ENCODE results near the gene GALNT2. TPM values are rescaled to one million over a fixed set of nuclear protein-coding genes. Genes with fewer than 3 reads are reported as not detected.

Gene GALNT2
- total RNA-seq, 1 donor from 2014 or later: 41.3 TPM

DNA sequence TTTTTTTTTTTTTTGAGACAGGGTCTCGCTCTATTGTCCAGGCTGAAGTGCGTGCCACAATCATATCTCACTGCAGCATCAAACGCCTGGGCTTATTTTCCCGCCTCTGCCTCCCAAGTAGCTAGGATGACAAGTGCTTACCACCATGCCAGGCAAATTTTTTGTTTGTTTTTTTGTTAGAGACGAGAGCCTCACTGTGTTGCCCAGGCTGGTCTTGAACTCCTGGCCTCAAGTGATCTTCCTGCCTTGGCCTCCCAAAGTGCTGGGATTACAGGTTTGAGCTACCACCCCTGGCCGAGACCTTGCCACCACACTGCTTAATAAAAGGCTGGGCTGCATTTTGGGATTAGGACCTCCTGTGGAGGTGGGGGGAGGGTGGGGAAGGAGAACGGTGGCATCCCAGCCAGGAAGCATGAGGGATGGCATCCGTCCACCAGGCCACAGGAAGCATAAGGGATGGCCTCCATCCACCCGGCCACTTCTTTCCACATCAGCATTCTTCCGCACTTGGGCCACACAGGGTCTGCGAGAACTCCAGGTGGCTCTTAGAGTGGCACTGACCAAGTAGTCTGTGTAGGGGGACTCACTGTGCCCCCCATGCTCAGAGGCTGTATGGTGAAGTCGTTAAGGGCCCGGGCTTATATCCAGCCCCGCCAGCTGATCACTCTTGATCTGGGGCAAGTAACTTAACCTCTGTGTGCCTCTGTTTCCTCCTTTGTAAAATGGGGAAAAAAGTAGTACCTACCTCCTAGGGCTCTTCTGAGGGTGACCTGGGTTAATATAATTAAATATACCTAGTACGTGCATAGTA lies 75.0 kb downstream of the GALNT2 start:
- intact Hi-C loops (cut with micrococcal nuclease): no loop called here

DNA sequence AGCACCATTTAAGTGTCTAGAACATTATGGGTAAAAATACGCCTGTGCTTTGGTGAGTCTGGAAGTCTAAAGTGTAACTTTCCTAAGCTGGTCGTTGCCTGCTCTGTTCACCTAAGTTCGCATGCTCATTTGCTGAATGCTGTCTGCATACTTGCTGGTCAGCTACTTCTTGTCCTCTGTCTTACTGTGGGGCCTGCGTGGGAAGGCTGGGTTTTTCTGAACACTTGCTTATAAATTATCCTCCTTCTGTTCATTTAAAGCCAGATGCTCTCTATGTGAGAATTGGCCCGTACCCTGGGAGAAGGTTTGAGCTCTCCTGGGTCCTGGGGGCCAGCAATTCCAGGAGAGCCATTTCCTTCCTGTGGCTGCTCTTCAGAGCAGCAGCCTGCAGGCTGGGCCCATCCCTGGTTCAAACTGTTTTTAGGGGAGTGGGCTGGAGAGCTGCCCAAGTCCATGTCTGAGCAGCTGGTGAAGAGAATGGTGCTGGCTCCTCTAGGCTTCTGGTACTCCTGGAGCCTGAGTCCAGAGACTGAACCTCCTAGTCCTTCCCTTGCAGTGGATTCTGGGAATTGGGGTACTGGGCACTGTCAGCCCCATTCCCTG lies 75.7 kb downstream of the GALNT2 start:
- intact Hi-C loops (cut with micrococcal nuclease): no loop called here

DNA sequence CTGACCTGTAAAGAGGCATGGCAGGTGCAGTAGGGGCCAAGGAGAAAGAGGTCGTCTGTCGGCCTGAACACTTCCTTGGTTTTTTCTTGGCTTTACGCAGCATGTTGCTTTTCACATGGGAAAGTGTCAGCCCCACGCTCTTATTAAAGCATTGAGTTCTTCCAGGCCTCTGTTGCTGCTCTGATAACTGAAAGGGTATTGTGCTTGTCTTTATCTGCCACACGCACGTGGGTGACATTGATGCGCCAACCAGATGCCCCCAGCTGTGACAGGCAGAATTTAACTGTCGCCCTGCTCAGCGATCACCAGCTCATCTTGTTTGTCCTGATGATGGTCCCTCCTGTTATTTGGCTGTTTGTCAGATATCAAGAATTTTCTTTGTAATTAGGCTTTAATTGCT lies 76.5 kb downstream of the GALNT2 start:
- intact Hi-C loops (cut with micrococcal nuclease): no loop called here

DNA sequence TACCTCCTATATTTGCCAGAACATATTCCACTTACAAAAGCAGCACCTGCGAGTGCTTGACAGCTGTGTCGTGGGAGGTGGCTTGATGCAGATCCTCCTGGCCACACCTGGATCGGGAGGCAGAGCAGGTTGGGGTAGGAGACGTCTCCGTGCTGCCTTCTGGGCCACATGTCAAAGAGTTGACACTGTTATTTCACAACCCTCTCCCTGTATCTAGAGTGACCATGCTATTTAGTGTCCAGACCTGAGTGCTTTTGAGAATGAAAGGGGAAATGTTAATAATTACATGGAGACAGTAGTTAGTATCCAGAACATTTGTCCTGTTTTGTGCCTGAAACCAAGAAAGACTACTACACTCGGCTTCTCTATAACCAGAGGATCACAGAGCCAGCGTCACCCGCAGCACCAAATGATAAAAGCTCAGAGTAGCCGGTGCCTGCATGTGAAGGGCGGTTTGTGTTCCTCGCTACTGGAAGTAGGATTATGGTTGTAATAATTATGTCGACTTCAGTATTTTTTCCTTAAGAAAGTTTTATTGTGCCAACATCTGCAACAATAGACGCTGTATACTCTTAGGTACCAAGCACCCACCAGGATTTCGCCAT lies 77.1 kb downstream of the GALNT2 start:
- intact Hi-C loops (cut with micrococcal nuclease): no loop called here

DNA sequence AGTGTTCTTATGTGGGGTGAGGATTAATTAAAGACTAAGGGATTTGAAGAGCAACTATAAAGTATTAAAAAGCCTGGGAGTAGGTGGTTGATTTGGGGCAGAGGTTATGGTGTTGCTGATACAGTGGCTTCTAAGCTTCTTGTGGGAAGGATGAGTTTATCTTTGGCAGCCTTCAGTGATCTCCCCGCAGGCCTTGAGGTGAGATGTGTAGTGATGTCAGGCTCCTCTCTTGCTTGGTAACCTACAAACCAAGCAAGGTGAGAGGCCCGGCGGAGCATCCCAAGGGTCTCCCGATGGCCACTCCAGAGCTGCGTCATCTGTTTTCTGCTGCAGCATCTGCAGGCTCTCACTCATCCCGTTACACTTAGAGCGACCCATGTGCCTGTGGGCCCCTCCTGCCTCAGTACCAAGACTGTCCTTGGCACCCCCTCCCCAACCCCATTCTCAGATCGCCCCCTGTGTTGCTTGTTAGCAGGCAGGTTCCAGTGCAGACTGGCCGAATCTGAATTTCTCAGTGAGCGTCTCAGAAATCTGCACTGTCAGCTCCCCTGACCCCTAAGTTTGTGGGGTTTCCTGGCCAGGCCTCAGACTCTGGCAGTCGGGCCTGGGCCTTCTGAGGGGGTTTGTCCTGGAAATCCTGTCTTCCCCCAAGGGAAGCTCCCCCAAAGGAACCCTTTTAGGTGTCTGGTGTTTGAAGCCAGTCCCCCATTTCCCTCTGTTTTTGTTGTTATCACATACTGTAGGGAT lies 77.9 kb downstream of the GALNT2 start:
- intact Hi-C loops (cut with micrococcal nuclease): no loop called here

DNA sequence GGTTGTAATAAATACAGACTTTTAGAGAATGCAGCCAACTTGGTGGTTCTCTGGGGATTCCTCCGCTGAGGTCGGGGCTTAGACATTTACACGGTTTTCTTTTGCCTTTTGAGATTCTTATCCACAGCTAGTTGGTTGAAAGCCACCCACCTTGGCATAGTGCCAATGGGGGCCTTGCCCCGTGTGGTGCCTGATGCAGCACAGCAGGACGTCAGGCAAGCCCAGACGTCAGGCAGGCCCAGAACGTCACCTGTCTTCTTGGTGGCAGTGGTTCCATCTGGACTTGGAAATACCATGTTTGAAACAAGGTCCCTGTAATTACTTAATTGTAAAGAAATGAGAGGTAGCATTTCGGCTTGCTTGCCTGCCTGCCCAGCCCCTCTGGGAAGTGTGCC lies 78.5 kb downstream of the GALNT2 start:
- intact Hi-C loops (cut with micrococcal nuclease): no loop called here

DNA sequence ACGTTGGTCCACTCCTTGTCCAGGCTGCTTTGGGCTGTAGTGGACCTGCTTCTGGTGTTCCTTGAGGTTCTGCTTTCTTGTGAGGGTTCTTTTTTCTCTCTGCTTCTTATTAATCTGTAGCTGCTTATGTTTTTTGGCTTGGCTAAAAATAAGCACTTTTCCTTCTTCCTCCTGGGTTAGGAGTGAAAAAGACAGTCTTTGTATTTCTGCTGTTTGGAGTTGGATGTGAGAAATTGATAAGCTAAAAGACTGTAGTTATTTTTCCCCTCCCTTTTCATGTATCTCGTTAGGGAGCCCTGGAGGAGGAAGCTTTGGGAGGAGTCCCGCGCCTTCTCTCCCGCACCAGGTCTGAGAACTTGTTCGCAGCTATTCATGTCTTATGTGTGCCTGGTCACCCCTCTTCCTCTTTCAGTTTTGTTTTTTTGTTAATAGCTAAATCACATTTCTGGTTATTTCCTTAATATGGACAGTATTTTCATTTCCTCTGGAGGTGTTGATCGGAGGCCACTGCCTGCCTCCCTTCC lies 79.0 kb downstream of the GALNT2 start:
- intact Hi-C loops (cut with micrococcal nuclease): no loop called here

DNA sequence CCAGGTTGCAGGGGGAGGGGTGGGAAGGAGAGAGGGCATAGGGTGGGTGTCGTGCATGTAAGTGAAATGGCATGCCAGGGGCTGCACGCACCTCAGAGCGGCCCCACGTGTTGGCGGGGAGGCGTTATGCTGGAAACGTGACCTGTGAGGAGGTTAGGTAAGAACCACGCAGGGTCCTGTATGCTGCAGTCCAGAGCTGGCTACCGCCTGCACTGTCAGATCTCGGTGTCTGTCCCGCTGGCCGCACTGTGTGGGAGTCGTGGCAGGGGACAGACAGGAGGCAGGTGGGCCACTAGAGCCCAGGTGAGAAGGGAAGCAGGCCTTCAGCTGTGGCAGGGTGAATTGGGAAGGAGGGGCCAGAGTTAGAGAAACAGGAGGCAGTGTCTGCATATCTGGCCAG lies 79.7 kb downstream of the GALNT2 start:
- intact Hi-C loops (cut with micrococcal nuclease): no loop called here

DNA sequence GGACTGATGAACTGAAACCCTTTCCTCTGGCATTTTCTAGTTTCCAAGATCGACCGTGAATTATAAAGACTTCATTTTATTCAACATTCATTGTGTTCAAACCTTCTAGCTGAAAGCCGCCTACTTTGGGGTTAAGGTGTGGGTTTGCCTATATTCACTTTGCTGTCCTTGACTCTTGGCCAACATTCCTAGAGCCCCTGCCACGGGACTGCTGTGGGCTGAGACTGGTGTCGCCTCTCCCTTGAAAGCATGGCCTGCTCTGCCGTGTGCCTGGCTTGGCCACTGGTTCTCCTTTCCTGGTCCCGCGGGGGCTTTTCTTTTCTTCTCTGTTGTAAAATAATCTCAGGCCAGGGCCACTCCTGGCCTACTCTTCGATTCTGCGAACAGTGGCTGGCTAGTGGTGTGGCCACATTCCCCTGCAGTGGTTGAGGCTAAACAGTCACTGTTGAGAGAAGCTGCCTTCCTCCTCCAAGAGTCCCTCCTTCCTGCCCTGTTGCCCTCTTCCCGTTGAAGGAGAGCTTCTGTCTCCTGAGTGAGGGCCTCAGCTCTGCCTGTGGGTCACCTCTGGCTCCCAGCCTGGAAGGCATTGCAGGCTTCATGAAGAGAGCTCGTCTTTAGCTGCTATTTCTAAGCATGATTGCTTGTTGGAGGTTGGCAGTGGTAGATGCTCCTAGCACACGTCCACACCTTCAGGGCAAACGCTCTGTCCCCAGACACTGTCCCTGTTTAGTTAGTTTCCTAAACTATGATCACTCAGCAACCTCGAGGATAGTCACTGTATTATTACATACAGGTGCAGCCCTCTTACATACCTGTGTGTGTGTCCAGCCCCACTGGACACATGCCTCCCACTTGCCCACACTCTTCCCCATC lies 80.5 kb downstream of the GALNT2 start:
- intact Hi-C loops (cut with micrococcal nuclease): no loop called here

DNA sequence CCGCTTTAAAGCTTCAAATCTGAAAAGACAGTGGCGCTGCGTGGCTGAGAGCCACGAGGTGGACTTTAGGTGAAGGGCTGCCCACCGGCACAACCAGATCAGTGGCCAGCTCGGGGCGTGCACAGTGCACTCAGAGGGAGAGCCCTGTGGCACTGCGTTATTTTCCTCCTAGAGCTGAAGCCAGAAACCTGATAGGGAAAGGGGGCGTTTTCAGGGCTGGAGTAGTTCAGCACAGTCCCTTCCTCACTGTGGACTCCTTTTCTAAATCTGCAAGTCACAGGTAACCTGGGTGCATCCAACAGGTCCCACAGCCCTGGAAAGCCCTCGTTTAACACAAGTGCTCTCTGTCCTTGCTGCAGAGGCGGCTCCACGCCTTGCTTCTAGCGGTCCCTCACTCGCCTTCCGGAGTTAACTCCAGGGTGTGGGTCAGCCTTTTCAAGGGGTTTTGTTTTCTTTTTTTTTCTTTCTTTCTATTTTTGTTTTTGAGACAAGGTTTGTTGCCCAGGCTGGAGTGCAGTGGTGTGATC lies 81.2 kb downstream of the GALNT2 start:
- intact Hi-C loops (cut with micrococcal nuclease): no loop called here

DNA sequence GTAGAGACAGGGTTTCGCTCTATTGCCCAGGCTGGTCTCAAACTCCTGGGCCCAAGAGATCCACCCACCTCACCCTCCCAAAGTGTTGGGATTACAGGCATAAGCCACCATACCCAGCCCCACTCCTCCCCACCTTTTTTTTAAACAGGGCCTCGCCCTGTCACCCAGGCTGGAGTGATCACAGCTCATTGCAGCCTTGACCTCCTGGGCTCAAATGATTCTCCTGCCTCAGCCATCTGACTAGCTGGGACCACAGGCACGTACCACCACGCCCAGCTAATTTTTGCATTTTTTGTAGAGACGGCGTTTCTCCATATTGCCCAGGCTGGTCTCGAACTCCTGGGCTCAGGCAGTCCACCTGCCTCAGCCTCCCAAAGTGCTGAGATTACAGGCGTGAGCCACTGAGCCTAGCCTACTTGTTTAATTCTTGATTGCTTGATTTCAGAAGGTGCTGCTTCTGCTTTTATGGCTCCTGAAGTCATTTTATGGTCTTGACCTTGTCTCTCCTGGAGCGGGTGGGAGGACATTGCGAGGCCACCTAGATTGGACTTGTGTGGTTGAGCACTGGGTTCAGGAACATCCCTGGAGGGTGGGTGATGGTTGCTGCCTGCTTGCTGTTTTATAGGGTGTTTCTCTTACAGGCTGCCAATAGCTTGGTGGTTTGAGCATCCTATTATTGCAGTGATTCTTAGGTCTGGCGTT lies 81.9 kb downstream of the GALNT2 start:
- intact Hi-C loops (cut with micrococcal nuclease): no loop called here

DNA sequence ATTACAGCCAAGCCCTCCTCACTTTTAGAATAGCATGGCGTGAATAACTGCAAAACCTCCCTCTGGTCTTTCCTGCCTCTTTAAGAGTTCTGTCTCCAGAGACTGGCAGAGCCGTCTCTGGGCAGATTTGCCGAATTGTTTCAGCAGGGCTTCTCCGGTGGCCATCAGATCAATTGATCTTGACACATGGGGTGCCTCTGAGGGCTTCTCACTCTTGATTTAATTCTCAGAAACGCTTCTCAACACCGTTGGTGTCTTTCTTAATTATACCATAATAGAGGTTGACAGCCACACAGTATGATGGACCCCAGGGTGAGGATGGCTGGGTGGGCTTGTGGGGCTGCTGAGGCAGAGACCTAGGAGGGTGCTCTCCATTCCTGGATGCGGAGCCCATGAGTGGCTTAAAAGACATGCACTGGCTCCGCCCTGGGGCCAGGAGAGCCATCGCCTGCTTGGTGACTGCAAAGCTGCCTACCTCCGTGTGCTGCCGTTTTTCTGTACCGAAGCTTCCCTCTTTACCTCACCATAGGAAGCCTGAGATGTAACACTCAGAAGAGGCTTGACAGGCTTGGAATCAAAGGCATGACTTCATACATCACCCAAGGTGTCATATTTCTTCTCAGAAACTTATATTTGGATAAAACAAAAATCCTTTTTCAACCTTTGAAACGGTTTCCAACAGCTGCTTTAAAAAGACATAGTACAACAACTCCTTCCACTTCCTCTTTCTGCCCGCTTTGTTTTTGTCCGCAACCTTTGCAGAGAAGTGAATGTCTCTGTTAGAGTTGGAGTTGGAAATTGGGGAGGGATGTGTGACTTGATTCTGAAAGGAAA lies 82.9 kb downstream of the GALNT2 start:
- intact Hi-C loops (cut with micrococcal nuclease): no loop called here

DNA sequence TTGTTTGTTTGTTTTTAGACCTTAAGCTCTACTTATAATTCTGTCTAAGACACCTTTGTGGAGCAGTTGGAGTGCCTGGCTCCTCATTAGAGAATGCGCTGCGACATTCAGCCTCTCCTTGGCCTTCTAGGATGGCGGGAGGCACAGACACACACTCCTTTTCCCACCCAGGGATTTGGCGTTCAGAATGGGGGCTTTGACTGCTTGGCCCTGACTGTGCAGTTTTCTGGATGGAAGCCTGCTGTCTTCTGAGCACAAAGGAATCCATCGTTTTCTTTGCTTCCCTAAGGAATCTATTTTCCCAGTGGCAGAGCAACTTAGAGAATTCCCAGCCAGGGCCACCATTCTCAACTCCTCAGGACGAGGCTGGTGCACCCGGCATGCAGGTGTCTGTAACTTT lies 83.6 kb downstream of the GALNT2 start:
- intact Hi-C loops (cut with micrococcal nuclease): no loop called here

DNA sequence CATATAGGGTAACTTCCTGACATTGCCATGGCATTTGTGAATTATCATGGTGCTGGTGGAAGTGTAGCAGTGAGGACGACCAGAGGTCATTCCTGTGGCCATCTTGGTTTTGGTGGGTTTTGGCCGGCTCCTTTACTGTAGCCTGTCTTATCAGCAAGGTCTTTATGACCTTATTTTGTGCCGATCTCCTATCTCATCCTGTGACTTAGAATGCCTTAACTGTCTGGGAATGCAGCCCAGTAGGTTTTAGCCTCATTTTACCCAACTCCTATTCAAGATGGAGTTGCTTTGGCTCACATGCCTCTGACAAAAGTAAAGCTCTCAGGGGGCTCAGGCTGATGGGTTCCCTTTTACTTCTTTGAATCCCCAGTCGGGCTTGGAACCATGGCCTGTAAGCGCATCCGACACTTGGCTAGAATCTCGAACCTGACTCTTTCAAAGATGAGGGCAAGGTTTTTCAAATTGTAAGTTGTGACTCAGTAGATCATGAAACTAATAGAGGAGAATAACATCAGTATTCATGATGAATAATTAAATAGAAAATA lies 85.0 kb downstream of the GALNT2 start:
- intact Hi-C loops (cut with micrococcal nuclease): no loop called here

DNA sequence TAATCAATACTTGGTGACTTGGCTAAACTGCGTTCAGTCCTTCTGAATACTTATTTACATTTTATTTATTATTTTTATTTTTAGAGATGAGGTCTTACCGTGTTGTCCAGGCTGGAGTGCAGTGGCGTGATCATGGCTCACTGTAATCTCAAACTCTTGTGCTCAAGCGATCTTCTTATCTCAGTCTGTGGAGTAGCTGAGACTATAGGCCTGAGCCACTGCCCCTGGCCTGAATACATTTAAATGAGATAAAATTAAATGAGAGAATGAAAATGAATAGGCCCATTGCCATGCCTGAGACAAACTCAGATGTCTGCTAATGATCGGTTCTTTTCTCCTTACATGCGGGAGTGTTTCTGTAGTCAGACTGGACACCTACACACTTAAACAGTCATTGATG lies 86.0 kb downstream of the GALNT2 start:
- intact Hi-C loops (cut with micrococcal nuclease): no loop called here

DNA sequence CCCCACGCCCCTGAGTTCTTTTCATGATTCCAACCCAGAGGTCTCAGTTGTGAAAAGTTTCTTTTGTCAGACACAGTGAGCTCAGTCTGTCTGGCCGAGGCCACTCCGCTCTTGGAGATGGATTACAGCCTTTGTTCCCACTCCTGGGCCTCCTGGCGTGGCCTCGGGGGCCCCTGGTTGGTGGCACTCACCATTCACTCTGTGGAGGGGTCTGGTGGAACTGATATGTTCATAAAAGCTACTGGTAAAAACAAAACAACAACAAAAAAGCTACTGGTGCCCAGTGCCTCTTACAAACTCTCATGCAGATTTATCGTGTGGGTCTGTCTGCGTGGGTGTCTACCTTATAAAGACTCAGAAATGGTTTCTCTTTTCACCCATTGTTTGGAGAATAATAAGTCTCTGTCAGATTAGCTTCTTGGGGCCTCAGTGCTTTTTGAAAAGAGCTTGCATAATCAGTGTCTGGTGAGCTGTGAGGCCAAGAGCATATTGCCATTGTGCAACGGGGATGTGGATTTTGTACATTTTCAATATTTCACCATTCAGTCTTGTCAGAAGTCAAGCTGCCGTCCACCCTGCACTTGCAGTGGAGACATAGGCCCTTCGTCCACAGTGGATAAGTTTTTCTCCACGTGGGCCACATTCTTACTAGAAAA lies 86.7 kb downstream of the GALNT2 start:
- intact Hi-C loops (cut with micrococcal nuclease): no loop called here

DNA sequence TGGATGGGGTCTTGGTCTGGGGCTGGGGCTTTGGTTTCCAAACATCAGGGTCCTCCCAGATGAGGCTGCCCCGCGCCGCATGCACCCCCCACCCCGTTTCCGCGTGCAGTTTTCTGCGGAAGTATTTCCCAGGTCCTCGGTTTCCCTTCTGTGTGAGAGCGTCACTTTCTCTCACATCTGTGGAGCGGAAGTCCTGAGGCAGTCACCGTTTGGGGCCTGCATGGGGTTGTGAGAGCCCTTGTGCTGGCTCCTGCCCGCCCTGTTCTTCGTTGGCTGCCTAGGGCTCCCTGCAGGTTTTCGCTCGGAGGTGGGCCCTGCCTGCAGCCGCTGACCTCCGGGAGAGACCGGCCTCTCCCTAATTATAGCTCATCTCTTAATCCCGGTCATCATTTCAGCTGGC lies 88.0 kb downstream of the GALNT2 start:
- intact Hi-C loops (cut with micrococcal nuclease): no loop called here

DNA sequence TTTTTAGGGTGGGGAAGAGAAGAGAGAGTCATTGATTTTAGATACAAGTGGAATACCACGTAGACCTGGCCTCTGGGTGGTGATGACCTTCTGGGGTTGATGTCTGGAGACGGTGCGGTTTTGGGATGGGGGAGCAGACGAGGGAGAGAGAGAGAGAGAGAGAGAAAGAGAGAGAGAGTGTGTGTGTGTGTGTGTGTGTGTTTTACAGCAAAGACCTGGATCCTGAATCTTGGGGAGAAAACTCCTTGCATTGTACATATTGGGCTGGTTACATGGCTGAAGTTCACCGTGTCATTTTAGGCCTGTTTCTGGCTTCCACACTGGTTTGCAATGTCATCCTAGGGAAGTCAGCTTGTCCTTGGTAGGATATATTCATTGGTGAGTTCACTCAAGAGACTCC lies 89.0 kb downstream of the GALNT2 start:
- intact Hi-C loops (cut with micrococcal nuclease): no loop called here
